Neuronal stem cell (in vitro differentiated cells): ENCODE results near the gene ORC5.

Experiments
- DNase-seq: peaks from one replicate; pipeline ENCODE4 v3.0.0-alpha.2; 2013; ENCODE audit warnings: low spot score
- H2AFZ ChIP-seq: one replicate; pipeline ENCODE4 v1.6.1; 2013; ENCODE audit warnings: mild to moderate bottlenecking, low read length, inconsistent platforms
- H2AK5ac ChIP-seq: 2 replicates; pipeline ENCODE4 v1.6.1; 2013; ENCODE audit warnings: low read depth, mild to moderate bottlenecking, inconsistent platforms, low read length, moderate library complexity, mixed read lengths
- H2BK120ac ChIP-seq: 2 replicates; pipeline ENCODE4 v1.6.1; 2013; ENCODE audit warnings: low read depth, mild to moderate bottlenecking, inconsistent platforms, low read length, moderate library complexity, mixed read lengths
- H2BK12ac ChIP-seq: one replicate; pipeline ENCODE4 v1.6.1; 2013; ENCODE audit warnings: low read length, inconsistent platforms
- H2BK15ac ChIP-seq: 2 replicates; pipeline ENCODE4 v1.6.1; 2013; ENCODE audit warnings: mild to moderate bottlenecking, low read length, inconsistent platforms, mixed read lengths
- H2BK5ac ChIP-seq: one replicate; pipeline ENCODE4 v1.6.1; 2013; ENCODE audit warnings: inconsistent platforms, mild to moderate bottlenecking, low read length, moderate library complexity
- H3K14ac ChIP-seq: one replicate; pipeline ENCODE4 v1.6.1; 2013; ENCODE audit warnings: low read length, inconsistent platforms
- H3K18ac ChIP-seq: 2 replicates; pipeline ENCODE4 v1.6.1; 2013; ENCODE audit warnings: low read length, inconsistent platforms
- H3K23ac ChIP-seq: 2 replicates; pipeline ENCODE4 v1.6.1; 2013; ENCODE audit warnings: low read depth, mild to moderate bottlenecking, mixed read lengths, low read length, inconsistent platforms; ENCODE audit not compliant: poor library complexity
- H3K27ac ChIP-seq: replicated peaks from 3 replicates; pipeline ENCODE4 v1.5.1; 2013; ENCODE audit warnings: low read length, inconsistent platforms
- H3K27me3 ChIP-seq, 3 experiments: 2 replicates each; pipeline ENCODE4 v1.6.1; 2013; ENCODE audit warnings: low read length in 3 of 3, mild to moderate bottlenecking in 2 of 3, inconsistent platforms in 1 of 3, low read depth in 1 of 3, mixed read lengths in 1 of 3, moderate library complexity in 1 of 3; ENCODE audit not compliant: control insufficient read depth in 3 of 3, insufficient read depth in 3 of 3
- H3K36me3 ChIP-seq, 2 donors: replicated peaks in 1 of 2; 2 replicates each; pipeline ENCODE4 v1.6.1; 2013; ENCODE audit warnings: low read length in 2 of 2; ENCODE audit not compliant: control insufficient read depth in 2 of 2, insufficient read depth in 2 of 2
- H3K4ac ChIP-seq: 2 replicates; pipeline ENCODE4 v1.6.1; 2013; ENCODE audit warnings: inconsistent platforms, mild to moderate bottlenecking, low read length, moderate library complexity
- H3K4me1 ChIP-seq, 2 donors: 1 replicate in 1 of 2; 2 replicates in 1 of 2; pipeline ENCODE4 v1.6.1; 2013; ENCODE audit warnings: low read length in 2 of 2, low read depth in 1 of 2; ENCODE audit not compliant: control insufficient read depth in 2 of 2, insufficient read depth in 1 of 2
- H3K4me2 ChIP-seq: one replicate; pipeline ENCODE4 v1.6.1; 2013; ENCODE audit warnings: mild to moderate bottlenecking, low read length, inconsistent platforms; ENCODE audit not compliant: insufficient read depth, poor library complexity, severe bottlenecking
- H3K4me3 ChIP-seq, 2 donors: 2 replicates each; pipeline ENCODE4 v1.5.1; 2013; ENCODE audit warnings: low read length in 2 of 2, mild to moderate bottlenecking in 2 of 2, inconsistent platforms in 1 of 2, moderate library complexity in 1 of 2
- H3K79me1 ChIP-seq: one replicate; pipeline ENCODE4 v1.6.1; 2013; ENCODE audit warnings: low read depth, mild to moderate bottlenecking, inconsistent platforms, low read length, moderate library complexity
- H3K9ac ChIP-seq: one replicate; pipeline ENCODE4 v1.6.1; 2013; ENCODE audit warnings: mild to moderate bottlenecking, low read depth, low read length, inconsistent platforms; ENCODE audit not compliant: poor library complexity
- H3K9me3 ChIP-seq, 2 donors: replicated peaks in 1 of 2; 2 replicates each; pipeline versions ENCODE3 to v1.6.1; 2013; ENCODE audit warnings: low read length in 2 of 2, mild to moderate bottlenecking in 2 of 2, inconsistent platforms in 1 of 2, low read depth in 1 of 2, mixed read lengths in 1 of 2, moderate library complexity in 1 of 2; ENCODE audit not compliant: control insufficient read depth in 2 of 2, insufficient read depth in 1 of 2
- H4K8ac ChIP-seq: one replicate; pipeline ENCODE4 v1.6.1; 2013; ENCODE audit warnings: low read depth, mild to moderate bottlenecking, inconsistent platforms, low read length, moderate library complexity
- H4K91ac ChIP-seq: one replicate; pipeline ENCODE4 v1.6.1; 2013; ENCODE audit warnings: low read length, low read depth, mild to moderate bottlenecking, inconsistent platforms; ENCODE audit not compliant: poor library complexity
- WGBS, 2 donors: extraction: QIAGEN DNeasy Blood & Tissue Kit; methylation state at CpG; one replicate each; pipeline ENCODE4 v1.1.7; 2013; ENCODE audit warnings: missing lambda C conversion rate in 2 of 2, mixed read lengths in 1 of 2; ENCODE audit not compliant: insufficient read length in 2 of 2, insufficient replicate concordance in 1 of 2; ENCODE audit errors: extremely low coverage in 2 of 2; 5-methylcytosine and 5-hydroxymethylcytosine counted together

Gene ORC5

DNA sequence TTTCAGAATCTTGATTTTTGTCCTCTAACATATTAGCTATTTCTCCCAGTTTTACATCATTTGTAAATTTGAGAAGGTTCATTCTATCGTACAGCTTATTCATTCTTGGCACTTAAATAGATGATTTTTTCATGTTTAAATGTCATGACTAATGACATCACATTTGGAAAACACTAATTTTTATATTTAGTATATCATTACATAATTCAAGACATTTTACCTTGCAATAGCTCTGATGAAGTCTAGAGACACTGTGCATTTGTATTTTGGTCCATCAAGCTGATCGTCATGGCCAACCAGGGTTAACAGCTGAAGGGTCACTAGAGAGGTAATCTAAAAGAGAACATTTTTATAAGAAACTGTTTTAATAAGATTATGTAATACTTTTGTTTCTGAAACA is 71.3 kb downstream of the ORC5 start:
- no peak overlapping the region for H2AK5ac ChIP-seq
- no peak overlapping the region for H3K4me3 ChIP-seq
- H2BK120ac ChIP-seq, result no peak overlapping the region
- no CpG with 5 or more reads among the region's 2 CpGs for WGBS, 2 donors
- no peaks in the 10 kb centered on the region for H3K9me3 ChIP-seq
- H3K27ac ChIP-seq, result no peak overlapping the region
- H2BK5ac ChIP-seq, result no peak overlapping the region
- H3K36me3 ChIP-seq, result peaks cover 2 to 79% of the 10 kb centered on the region in 2 donors
- H3K23ac ChIP-seq, result no peak overlapping the region
- no peak overlapping the region for H2BK15ac ChIP-seq
- no peak overlapping the region for H3K18ac ChIP-seq
- H3K27me3 ChIP-seq, result no peaks in the 10 kb centered on the region
- H2BK12ac ChIP-seq, result no peak overlapping the region
- peaks cover 0 to 7% of the 10 kb centered on the region in 2 donors for H3K4me1 ChIP-seq
- no peak overlapping the region for H3K4ac ChIP-seq
- H3K79me1 ChIP-seq, result no peaks in the 10 kb centered on the region
- no peak for DNase-seq
- H4K91ac ChIP-seq, result no peak overlapping the region
- H3K4me2 ChIP-seq, result no peak overlapping the region
- H3K14ac ChIP-seq, result no peak overlapping the region
- no peak overlapping the region for H4K8ac ChIP-seq
- H3K9ac ChIP-seq, result no peak overlapping the region
- no peak overlapping the region for H2AFZ ChIP-seq

- Histone ChIP-seq H2BK120ac (no peak overlapping the region), H3K14ac (no peak overlapping the region), H3K4me1 (peaks cover 0 to 7% of the 10 kb centered on the region in 2 donors), H2BK15ac (no peak overlapping the region), H2AFZ (no peak overlapping the region), H3K4me3 (no peak overlapping the region), H2AK5ac (no peak overlapping the region), H3K4me2 (no peak overlapping the region), H3K18ac (no peak overlapping the region), H2BK5ac (no peak overlapping the region), H3K27me3 (no peaks in the 10 kb centered on the region), H4K91ac (no peak overlapping the region), H3K27ac (no peak overlapping the region), H3K36me3 (peaks cover 2 to 79% of the 10 kb centered on the region in 2 donors), H4K8ac (no peak overlapping the region), H3K4ac (no peak overlapping the region), H3K9me3 (no peaks in the 10 kb centered on the region), H3K79me1 (no peaks in the 10 kb centered on the region), H3K9ac (no peak overlapping the region), H2BK12ac (no peak overlapping the region), H3K23ac (no peak overlapping the region)
- no peak for DNase-seq
- no CpG with 5 or more reads among the region's 4 CpGs for whole genome bisulfite sequencing, 2 donors
Observed at GRCh38 chr7:104135760-104136558, 71.9 kb downstream of the ORC5 start.

GRCh38 chr7:104133238-104133637 is 74.6 kb downstream of the ORC5 start:
- H4K8ac ChIP-seq, result no peak overlapping the region
- no peak overlapping the region for H3K23ac ChIP-seq
- no peak overlapping the region for H3K4me3 ChIP-seq
- H3K14ac ChIP-seq, result no peak overlapping the region
- H3K9ac ChIP-seq, result no peak overlapping the region
- no peaks in the 10 kb centered on the region for H3K9me3 ChIP-seq
- no peak overlapping the region for H3K18ac ChIP-seq
- H3K27ac ChIP-seq, result no peak overlapping the region
- H3K36me3 ChIP-seq, result peaks cover 4 to 90% of the 10 kb centered on the region in 2 donors
- no peak overlapping the region for H3K4me2 ChIP-seq
- peaks cover 0 to 5% of the 10 kb centered on the region in 2 donors for H3K4me1 ChIP-seq
- H2AK5ac ChIP-seq, result no peak overlapping the region
- H2BK12ac ChIP-seq, result no peak overlapping the region
- no peaks in the 10 kb centered on the region for H3K79me1 ChIP-seq
- H3K4ac ChIP-seq, result no peak overlapping the region
- no peak overlapping the region for H2AFZ ChIP-seq
- no peak overlapping the region for H4K91ac ChIP-seq
- no peaks in the 10 kb centered on the region for H3K27me3 ChIP-seq
- no peak for DNase-seq
- no peak overlapping the region for H2BK15ac ChIP-seq
- no peak overlapping the region for H2BK5ac ChIP-seq
- H2BK120ac ChIP-seq, result no peak overlapping the region

- H3K4me3 ChIP-seq, result no peak overlapping the region
- H3K27ac ChIP-seq, result no peak overlapping the region
- peaks cover 2 to 75% of the 10 kb centered on the region in 2 donors for H3K36me3 ChIP-seq
- no peaks in the 10 kb centered on the region for H3K27me3 ChIP-seq
- no peak overlapping the region for H3K23ac ChIP-seq
- no peak overlapping the region for H2AFZ ChIP-seq
- no peak overlapping the region for H3K14ac ChIP-seq
- no peak overlapping the region for H2AK5ac ChIP-seq
- no peak overlapping the region for H2BK12ac ChIP-seq
- no peak overlapping the region for H3K4ac ChIP-seq
- no peak overlapping the region for H2BK15ac ChIP-seq
- DNase-seq, result no peak
- no peak overlapping the region for H2BK5ac ChIP-seq
- no peak overlapping the region for H3K18ac ChIP-seq
- H3K79me1 ChIP-seq, result no peaks in the 10 kb centered on the region
- H3K4me2 ChIP-seq, result no peak overlapping the region
- H3K9ac ChIP-seq, result no peak overlapping the region
- no peak overlapping the region for H4K8ac ChIP-seq
- no peak overlapping the region for H2BK120ac ChIP-seq
- WGBS, 2 donors, result no CpG with 5 or more reads among the region's 4 CpGs
- H3K4me1 ChIP-seq, result no peaks in the 10 kb centered on the region
- no peak overlapping the region for H4K91ac ChIP-seq
- H3K9me3 ChIP-seq, result no peaks in the 10 kb centered on the region
Observed at GRCh38 chr7:104130726-104131125, 77.1 kb downstream of the ORC5 start.
